HUES48 (cell line): ENCODE measurements around the gene CASP3.
"Not testable (repeated sequence)": the region's sequence is repeated elsewhere in the genome, so short reads cannot be mapped to it uniquely, and the experiment has no call there.

Experiments
- H3K27ac ChIP-seq: one replicate; pipeline ENCODE4 v1.7.0; 2013; ENCODE audit warnings: low read depth, low read length, inconsistent platforms
- H3K27me3 ChIP-seq: 2 replicates; pipeline ENCODE4 v1.6.1; 2013; ENCODE audit warnings: mild to moderate bottlenecking, low read length; ENCODE audit not compliant: control insufficient read depth, insufficient read depth
- H3K36me3 ChIP-seq: 2 replicates; pipeline ENCODE4 v1.6.1; 2013; ENCODE audit warnings: low read length; ENCODE audit not compliant: control insufficient read depth, insufficient read depth
- H3K4me1 ChIP-seq: 2 replicates; pipeline ENCODE4 v1.6.1; 2013; ENCODE audit warnings: mild to moderate bottlenecking, low read length; ENCODE audit not compliant: control insufficient read depth, insufficient read depth
- H3K4me3 ChIP-seq: 2 replicates; pipeline ENCODE4 v1.5.1; 2013; ENCODE audit warnings: mild to moderate bottlenecking, low read depth, low read length
- H3K9ac ChIP-seq: 2 replicates; pipeline ENCODE4 v1.6.1; 2013; ENCODE audit warnings: mild to moderate bottlenecking, low read depth, low read length, moderate library complexity
- H3K9me3 ChIP-seq: 2 replicates; pipeline ENCODE4 v1.6.1; 2013; ENCODE audit warnings: low read length; ENCODE audit not compliant: control insufficient read depth, insufficient read depth

CASP3 gene

GRCh38 chr4:184595430-184595829 is 53.8 kb downstream of the CASP3 start:
- Histone ChIP-seq H3K36me3 (no peaks in the 10 kb centered on the region), H3K27ac (no peak overlapping the region), H3K4me1 (no peaks in the 10 kb centered on the region), H3K27me3 (no peaks in the 10 kb centered on the region), H3K9ac (no peak overlapping the region), H3K4me3 (no peak overlapping the region), H3K9me3 (no peaks in the 10 kb centered on the region)

GRCh38 chr4:184593461-184593860 is 55.8 kb downstream of the CASP3 start:
- Histone ChIP-seq H3K27me3 (no peaks in the 10 kb centered on the region), H3K4me1 (no peaks in the 10 kb centered on the region), H3K36me3 (no peaks in the 10 kb centered on the region), H3K4me3 (no peak overlapping the region), H3K9me3 (no peaks in the 10 kb centered on the region), H3K27ac (no peak overlapping the region), H3K9ac (no peak overlapping the region)

GRCh38 chr4:184591747-184592270 is 57.4 kb downstream of the CASP3 start:
- not testable (repeated sequence) for H3K9ac ChIP-seq, H3K27me3 ChIP-seq, H3K4me3 ChIP-seq, H3K4me1 ChIP-seq, H3K36me3 ChIP-seq, H3K27ac ChIP-seq, H3K9me3 ChIP-seq

- Histone ChIP-seq H3K27me3 (no peaks in the 10 kb centered on the region), H3K9me3 (no peaks in the 10 kb centered on the region), H3K36me3 (no peaks in the 10 kb centered on the region), H3K9ac (no peak overlapping the region), H3K4me3 (no peak overlapping the region), H3K27ac (no peak overlapping the region), H3K4me1 (0 out of 2 replicates have a peak, but pooled peaks cover 3% of the 10 kb centered on the region)
Observed at GRCh38 chr4:184591070-184591677, 58.1 kb downstream of the CASP3 start.

GRCh38 chr4:184590196-184590595 is 59.1 kb downstream of the CASP3 start:
- H3K4me3 ChIP-seq = no peak overlapping the region
- 0 out of 2 replicates have a peak, but pooled peaks cover 3% of the 10 kb centered on the region for H3K4me1 ChIP-seq
- H3K27ac ChIP-seq = no peak overlapping the region
- no peaks in the 10 kb centered on the region for H3K27me3 ChIP-seq
- H3K9ac ChIP-seq = no peak overlapping the region
- H3K9me3 ChIP-seq = no peaks in the 10 kb centered on the region
- H3K36me3 ChIP-seq = no peaks in the 10 kb centered on the region

- Histone ChIP-seq H3K9me3 (no peaks in the 10 kb centered on the region), H3K27ac (no peak overlapping the region), H3K9ac (no peak overlapping the region), H3K27me3 (no peaks in the 10 kb centered on the region), H3K36me3 (no peaks in the 10 kb centered on the region), H3K4me1 (0 out of 2 replicates have a peak, but pooled peaks cover 3% of the 10 kb centered on the region), H3K4me3 (no peak overlapping the region)
Observed at GRCh38 chr4:184588893-184589292, 60.4 kb downstream of the CASP3 start.

GRCh38 chr4:184587701-184588100 is 61.5 kb downstream of the CASP3 start:
- Histone ChIP-seq H3K27me3 (no peaks in the 10 kb centered on the region), H3K4me3 (no peak overlapping the region), H3K27ac (no peak overlapping the region), H3K9ac (no peak overlapping the region), H3K9me3 (no peaks in the 10 kb centered on the region), H3K4me1 (0 out of 2 replicates have a peak, but pooled peaks cover 3% of the 10 kb centered on the region), H3K36me3 (no peaks in the 10 kb centered on the region)

GRCh38 chr4:184587221-184587620 is 62.0 kb downstream of the CASP3 start:
- H3K27ac ChIP-seq = no peak overlapping the region
- H3K36me3 ChIP-seq = no peaks in the 10 kb centered on the region
- no peak overlapping the region for H3K9ac ChIP-seq
- no peak overlapping the region for H3K4me3 ChIP-seq
- H3K4me1 ChIP-seq = 0 out of 2 replicates have a peak, but pooled peaks cover 3% of the 10 kb centered on the region
- H3K27me3 ChIP-seq = no peaks in the 10 kb centered on the region
- no peaks in the 10 kb centered on the region for H3K9me3 ChIP-seq

- Histone ChIP-seq H3K36me3 (no peaks in the 10 kb centered on the region), H3K27me3 (no peaks in the 10 kb centered on the region), H3K9ac (no peak overlapping the region), H3K4me3 (no peak overlapping the region), H3K27ac (no peak overlapping the region), H3K4me1 (0 out of 2 replicates have a peak, but pooled peaks cover 3% of the 10 kb centered on the region), H3K9me3 (peaks cover 9% of the 10 kb centered on the region)
Observed at GRCh38 chr4:184583738-184584502, 65.3 kb downstream of the CASP3 start.
